ENCODE measurements around the gene GMIP. TPM values are rescaled to one million over a fixed set of nuclear protein-coding genes. Genes with fewer than 3 reads are reported as not detected.

Gene GMIP
- total RNA-seq, 1 donor from 2014 or later: 12.4 TPM

GRCh38 chr19:19637186-19637522, 6.3 kb downstream of the GMIP start:
- DNase-seq (ENCODE audit: low read depth): no peak

- DNase-seq (ENCODE audit: low read depth): no peak
Observed at GRCh38 chr19:19636573-19637185, 6.8 kb downstream of the GMIP start.

- no peak for DNase-seq (ENCODE audit: low read depth)
Observed at GRCh38 chr19:19635313-19635702, 8.1 kb downstream of the GMIP start.

GRCh38 chr19:19634516-19635312, 8.7 kb downstream of the GMIP start:
- DNase-seq (ENCODE audit: low read depth): no peak

- DNase-seq (ENCODE audit: low read depth): no peak
Observed at GRCh38 chr19:19633711-19634515, 9.5 kb downstream of the GMIP start.

GRCh38 chr19:19632661-19633060, 10.8 kb downstream of the GMIP start:
- DNase-seq (ENCODE audit: low read depth): no peak

GRCh38 chr19:19631346-19631745, 12.1 kb downstream of the GMIP start:
- no peak for DNase-seq (ENCODE audit: low read depth)

GRCh38 chr19:19630426-19630825, 13.0 kb downstream of the GMIP start:
- DNase-seq (ENCODE audit: low read depth): no peak

- no peak for DNase-seq (ENCODE audit: low read depth)
Observed at GRCh38 chr19:19630062-19630414, 13.4 kb downstream of the GMIP start.

- no peak for DNase-seq (ENCODE audit: low read depth)
Observed at GRCh38 chr19:19628501-19629134, 14.8 kb downstream of the GMIP start.

GRCh38 chr19:19627621-19628500, 15.6 kb downstream of the GMIP start, which contains the start of gene LPAR2:
LPAR2 (minus strand) TSS chr19:19628220; CDS start chr19:19627275, 945 bp downstream.
- DNase-seq (ENCODE audit: low read depth): no peak

GRCh38 chr19:19626516-19627472, 16.7 kb downstream of the GMIP start:
- no peak for DNase-seq (ENCODE audit: low read depth)

- no peak for DNase-seq (ENCODE audit: low read depth)
Observed at GRCh38 chr19:19624032-19624570, 19.4 kb downstream of the GMIP start.

- DNase-seq (ENCODE audit: low read depth): no peak
Observed at GRCh38 chr19:19623383-19623782, 20.1 kb downstream of the GMIP start.

- DNase-seq (ENCODE audit: low read depth): no peak
Observed at GRCh38 chr19:19619849-19620210, 23.6 kb downstream of the GMIP start.

- DNase-seq (ENCODE audit: low read depth): no peak
Observed at GRCh38 chr19:19619181-19619848, 24.1 kb downstream of the GMIP start.

GRCh38 chr19:19618219-19619051, 25.0 kb downstream of the GMIP start, which contains the start of gene PBX4:
PBX4 (minus strand) TSS chr19:19618687; CDS start chr19:19618629, 58 bp downstream.
- peak; percentile 78 for DNase-seq (ENCODE audit: low read depth)

GRCh38 chr19:19615086-19615485, 28.4 kb downstream of the GMIP start:
- peak; percentile 54 for DNase-seq (ENCODE audit: low read depth)

Measured in myocyte (in vitro differentiated cells).